Lung (tissue), 12 donors: ENCODE data around the gene DCP1A. TPM values are rescaled to one million over a fixed set of nuclear protein-coding genes. Genes with fewer than 3 reads are reported as not detected.

Experiments
- ATAC-seq: fragments of 200-7000 bp; cut with Tn5 transposase; one replicate; pipeline ENCODE4 v1.9.1; 2020; ENCODE audit warnings: moderate number of reproducible peaks; ENCODE audit not compliant: insufficient read depth, low FRiP score
- DNase-seq, 3 donors: peaks; one replicate each; pipeline ENCODE4 v3.0.0-alpha.2; 2013 to 2017
- H3K27ac ChIP-seq, 2 donors: one replicate each; pipeline ENCODE4 v1.5.1; 2013; ENCODE audit warnings: mild to moderate bottlenecking in 2 of 2, moderate library complexity in 2 of 2, control low read depth in 1 of 2, inconsistent platforms in 1 of 2, low read depth in 1 of 2, low read length in 1 of 2
- H3K27me3 ChIP-seq, 3 donors: one replicate each; pipeline ENCODE4 v1.5.1; 2013; ENCODE audit warnings: low read length in 2 of 3; ENCODE audit not compliant: control insufficient read depth in 3 of 3, insufficient read depth in 3 of 3
- H3K36me3 ChIP-seq, 4 donors: one replicate each; pipeline ENCODE4 v1.5.1; 2013; ENCODE audit warnings: low read length in 4 of 4, mild to moderate bottlenecking in 1 of 4, moderate library complexity in 1 of 4; ENCODE audit not compliant: control insufficient read depth in 4 of 4, insufficient read depth in 4 of 4
- H3K4me1 ChIP-seq, 5 donors: one replicate each; pipeline ENCODE4 v1.5.1; 2013; ENCODE audit warnings: low read length in 5 of 5, mild to moderate bottlenecking in 2 of 5, moderate library complexity in 1 of 5; ENCODE audit not compliant: control insufficient read depth in 5 of 5, insufficient read depth in 5 of 5
- H3K4me3 ChIP-seq: one replicate; pipeline ENCODE4 v1.5.1; 2013; ENCODE audit warnings: mild to moderate bottlenecking, control low read depth, moderate library complexity
- H3K9ac ChIP-seq, 2 donors: one replicate each; pipeline ENCODE4 v1.5.1; 2013; ENCODE audit warnings: low read length in 2 of 2, control low read depth in 1 of 2; ENCODE audit not compliant: insufficient read depth in 1 of 2
- H3K9me3 ChIP-seq, 4 donors: one replicate each; pipeline ENCODE4 v1.5.1; 2013; ENCODE audit warnings: low read length in 3 of 4, mild to moderate bottlenecking in 1 of 4, moderate library complexity in 1 of 4; ENCODE audit not compliant: control insufficient read depth in 4 of 4, insufficient read depth in 3 of 4
- CTCF ChIP-seq: IDR thresholded peaks from 2 replicates; pipeline ENCODE4 v1.5.1; 2012; ENCODE audit warnings: mild to moderate bottlenecking; ENCODE audit errors: control extremely low read depth, extremely low read depth
- WGBS, 2 donors: extraction: QIAGEN DNeasy Blood & Tissue Kit; methylation state at CpG; one replicate each; pipeline ENCODE4 v1.1.7; 2013; 5-methylcytosine and 5-hydroxymethylcytosine counted together
- polyA plus RNA-seq, 2 donors: library from polyadenylated mRNA; stranded (reverse); fragments of 200-250 nt; gene quantifications; one replicate each; pipeline ENCODE4 v1.2.1, GENCODE V29; 2013
- total RNA-seq, 2 donors: library from RNA; depleted of rRNA in 1 of 2; stranded (reverse); fragments of >200 nt in 1 of 2; gene quantifications; one replicate each; pipeline ENCODE4 v1.2.1, GENCODE V29; 2014 to 2021
- donor health status: control.
- donor health status: control.
- donor health status: Bipolar disorder and iron deficiency.
- donor health status: healthy.
- donor health status: DM: yes; HTN: yes; CAD: no.

The DCP1A gene
- total and polyA plus RNA-seq, 4 donors, result 5.9 to 29.3 (median 14.9) TPM

- H3K4me1 ChIP-seq, result peaks cover 0 to 24% (median 5%) of the 10 kb centered on the region in 5 donors
- peak overlapping the region; percentile 84 to 97 for H3K9ac ChIP-seq
- H3K27ac ChIP-seq, result peak overlapping the region; percentile 81 to 93
- ATAC-seq (no peak), DNase-seq (no peak)
- no peaks in the 10 kb centered on the region for H3K9me3 ChIP-seq
- 0% methylated on average over 11 of the region's 11 CpGs for WGBS, 2 donors
- TF ChIP-seq CTCF, result no peak
- no peaks in the 10 kb centered on the region for H3K27me3 ChIP-seq
- H3K4me3 ChIP-seq, result peak overlapping the region; percentile 83
- peaks cover 0 to 8% (median 2%) of the 10 kb centered on the region in 4 donors for H3K36me3 ChIP-seq
Measured at GRCh38 chr3:53346922-53347260, 452 bp downstream of the DCP1A start.

- WGBS, 2 donors, result 1 to 2% methylated on average over 9 of the region's 9 CpGs
- H3K27me3 ChIP-seq, result no peaks in the 10 kb centered on the region
- TF ChIP-seq CTCF, result no peak
- H3K4me3 ChIP-seq, result peak overlapping the region; percentile 83
- ATAC-seq (no peak), DNase-seq (peak; percentile 57 to 82 (median 72))
- H3K9ac ChIP-seq, result peak overlapping the region; percentile 84 to 97
- peaks cover under 1 to 8% (median 3%) of the 10 kb centered on the region in 4 donors for H3K36me3 ChIP-seq
- H3K9me3 ChIP-seq, result no peaks in the 10 kb centered on the region
- peak overlapping the region; percentile 81 to 93 for H3K27ac ChIP-seq
- peaks cover 0 to 24% (median 5%) of the 10 kb centered on the region in 5 donors for H3K4me1 ChIP-seq
Measured at GRCh38 chr3:53346514-53346913, 829 bp downstream of the DCP1A start.

GRCh38 chr3:53342353-53342752 lies 5.0 kb downstream of the DCP1A start:
- Histone ChIP-seq H3K27me3 (no peaks in the 10 kb centered on the region), H3K36me3 (peaks cover 5 to 25% (median 18%) of the 10 kb centered on the region in 4 donors), H3K9ac (no peak overlapping the region), H3K4me1 (peaks cover 0 to 14% (median 3%) of the 10 kb centered on the region in 5 donors), H3K9me3 (no peaks in the 10 kb centered on the region), H3K4me3 (no peak overlapping the region), H3K27ac (peak overlapping the region in 1 of 2 donors; percentile 40)
- ATAC-seq (no peak), DNase-seq (no peak)
- WGBS, 2 donors, result 41 to 53% methylated on average over 3 of the region's 3 CpGs
- TF ChIP-seq CTCF, result no peak
